H1 (cell line): ENCODE data around the gene GPRIN1. TPM values are rescaled to one million over a fixed set of nuclear protein-coding genes. Genes with fewer than 3 reads are reported as not detected.

Experiments used
- CTCF ChIA-PET: fragments of 300-600 bp; sonication (Branson Sonifier 250); formaldehyde crosslinking; loops from one replicate; lab custom pipeline; 2021; ENCODE audit not compliant: partially characterized antibody; lab: Charles Lee
- POLR2A ChIA-PET: fragments of 300-600 bp; sonication (Branson Sonifier 250); formaldehyde crosslinking; loops from one replicate; lab custom pipeline; 2021; ENCODE audit warnings: inconsistent platforms; ENCODE audit not compliant: partially characterized antibody; lab: Charles Lee
- DNase-seq, 2 experiments: peaks; one replicate each; pipeline versions ENCODE4 v3.0.0 to v3.0.0-alpha.2; 2010 to 2022; ENCODE audit warnings: low spot score in 2 of 2, low read depth in 1 of 2, mixed read lengths in 1 of 2
- FAIRE-seq: peaks from 2 replicates; lab custom pipeline; 2011; peaks lifted over from hg19 to GRCh38; lab: Jason Lieb, UNC
- H2AFZ ChIP-seq: 2 replicates; pipeline ENCODE4 v1.8.1; 2012; ENCODE audit warnings: low read length, inconsistent platforms
- H2AK5ac ChIP-seq: 2 replicates; pipeline ENCODE4 v1.6.1; 2013; ENCODE audit warnings: low read depth, low read length
- H2BK120ac ChIP-seq: replicated peaks from 2 replicates; pipeline ENCODE3; 2013; ENCODE audit warnings: low read depth, low read length, inconsistent platforms
- H2BK12ac ChIP-seq: 2 replicates; pipeline ENCODE4 v1.6.1; 2013; ENCODE audit warnings: low read depth, low read length
- H2BK15ac ChIP-seq: 2 replicates; pipeline ENCODE4 v1.6.1; 2013; ENCODE audit warnings: low read length
- H2BK20ac ChIP-seq: 2 replicates; pipeline ENCODE4 v1.6.1; 2013; ENCODE audit warnings: low read length
- H2BK5ac ChIP-seq: 2 replicates; pipeline ENCODE4 v1.6.1; 2013; ENCODE audit warnings: low read depth, low read length
- H3K14ac ChIP-seq: 2 replicates; pipeline ENCODE4 v1.6.1; 2013; ENCODE audit warnings: inconsistent platforms; ENCODE audit not compliant: insufficient read length
- H3K18ac ChIP-seq: 2 replicates; pipeline ENCODE4 v1.6.1; 2013; ENCODE audit warnings: low read length; ENCODE audit errors: extremely low read depth
- H3K23ac ChIP-seq: 2 replicates; pipeline ENCODE4 v1.6.1; 2013; ENCODE audit warnings: inconsistent platforms; ENCODE audit not compliant: insufficient read length
- H3K23me2 ChIP-seq: 2 replicates; pipeline ENCODE4 v1.6.1; 2013; ENCODE audit warnings: low read depth, low read length
- H3K27ac ChIP-seq: 2 replicates; pipeline ENCODE4 v1.6.1; 2011; ENCODE audit warnings: low read depth, low read length, inconsistent platforms
- H3K27me3 ChIP-seq, 4 experiments: replicated peaks in 1 of 4; 1 replicate in 1 of 4; 2 replicates in 3 of 4; pipeline versions ENCODE4 v1.6.1 to v1.8.1; 2011 to 2013; ENCODE audit warnings: low read length in 3 of 4, mild to moderate bottlenecking in 3 of 4, inconsistent platforms in 2 of 4, mixed read lengths in 2 of 4, moderate library complexity in 1 of 4; ENCODE audit not compliant: control insufficient read depth in 3 of 4, insufficient read depth in 3 of 4; ENCODE audit errors: extremely low read depth in 1 of 4
- H3K36me3 ChIP-seq, 4 experiments: 2 replicates each; pipeline versions ENCODE4 v1.6.1 to v1.8.1; 2011 to 2013; ENCODE audit warnings: mild to moderate bottlenecking in 4 of 4, low read length in 3 of 4, moderate library complexity in 2 of 4, control low read depth in 1 of 4, inconsistent platforms in 1 of 4; ENCODE audit not compliant: insufficient read depth in 4 of 4, control insufficient read depth in 2 of 4
- H3K4ac ChIP-seq: replicated peaks from 2 replicates; pipeline ENCODE3; 2013; ENCODE audit warnings: low read length, low read depth, mixed read lengths, inconsistent platforms; ENCODE audit not compliant: insufficient read length
- H3K4me1 ChIP-seq, 4 experiments: replicated peaks in 1 of 4; 1 replicate in 1 of 4; 2 replicates in 3 of 4; pipeline versions ENCODE4 v1.6.1 to v1.8.1; 2011 to 2013; ENCODE audit warnings: low read length in 3 of 4, inconsistent platforms in 2 of 4, mixed read lengths in 1 of 4; ENCODE audit not compliant: insufficient read depth in 4 of 4, control insufficient read depth in 3 of 4
- H3K4me2 ChIP-seq, 2 experiments: 2 replicates each; pipeline versions ENCODE4 v1.6.1 to v1.8.1; 2011 to 2013; ENCODE audit warnings: low read depth in 2 of 2, low read length in 2 of 2, control low read depth in 1 of 2, inconsistent platforms in 1 of 2, mild to moderate bottlenecking in 1 of 2; ENCODE audit not compliant: insufficient read depth in 1 of 2
- H3K4me3 ChIP-seq, 4 experiments: fragments of 200-600, 300-600 bp in 1 of 4; sonication (generic), shearing (Covaris generic), sonication (Bioruptor Twin) in 1 of 4; 2 replicates each; pipeline versions ENCODE4 v1.5.1 to v1.8.1; 2011 to 2016; ENCODE audit warnings: low read length in 4 of 4, low read depth in 3 of 4, control low read depth in 2 of 4, inconsistent platforms in 2 of 4, mild to moderate bottlenecking in 2 of 4, mixed read lengths in 1 of 4, moderate library complexity in 1 of 4; ENCODE audit not compliant: insufficient read depth in 2 of 4; ENCODE audit errors: extremely low read depth in 1 of 4
- H3K56ac ChIP-seq: replicated peaks from 2 replicates; pipeline ENCODE3; 2013; ENCODE audit warnings: low read depth, mild to moderate bottlenecking, mixed read lengths, low read length, inconsistent platforms; ENCODE audit not compliant: insufficient read length
- H3K79me1 ChIP-seq: 2 replicates; pipeline ENCODE4 v1.6.1; 2013; ENCODE audit warnings: low read depth, low read length, control low read depth
- H3K79me2 ChIP-seq, 2 experiments: 2 replicates each; pipeline versions ENCODE4 v1.6.1 to v1.8.1; 2012 to 2013; ENCODE audit warnings: low read length in 2 of 2, mild to moderate bottlenecking in 2 of 2, inconsistent platforms in 1 of 2; ENCODE audit not compliant: insufficient read depth in 2 of 2, control insufficient read depth in 1 of 2
- H3K9ac ChIP-seq, 4 experiments: replicated peaks in 1 of 4; 1 replicate in 1 of 4; 2 replicates in 3 of 4; pipeline versions ENCODE4 v1.6.1 to v1.8.1; 2011 to 2013; ENCODE audit warnings: low read depth in 3 of 4, low read length in 3 of 4, control low read depth in 2 of 4, mild to moderate bottlenecking in 2 of 4, moderate library complexity in 2 of 4, inconsistent platforms in 1 of 4; ENCODE audit errors: extremely low read depth in 1 of 4
- H3K9me3 ChIP-seq, 2 experiments: 2 replicates each; pipeline versions ENCODE4 v1.6.1 to v1.8.1; 2012 to 2013; ENCODE audit warnings: mild to moderate bottlenecking in 2 of 2, moderate library complexity in 2 of 2, control low read depth in 1 of 2, inconsistent platforms in 1 of 2, low read depth in 1 of 2, low read length in 1 of 2, mixed read lengths in 1 of 2; ENCODE audit not compliant: insufficient read depth in 2 of 2
- H4K20me1 ChIP-seq, 2 experiments: replicated peaks in 1 of 2; 2 replicates each; pipeline versions ENCODE3 to v1.8.1; 2011 to 2013; ENCODE audit warnings: inconsistent platforms in 2 of 2, low read length in 2 of 2, mild to moderate bottlenecking in 1 of 2; ENCODE audit not compliant: insufficient read depth in 2 of 2, control insufficient read depth in 1 of 2
- H4K5ac ChIP-seq: 2 replicates; pipeline ENCODE4 v1.6.1; 2013; ENCODE audit warnings: low read length, low read depth, mixed read lengths, inconsistent platforms; ENCODE audit not compliant: insufficient read length
- H4K8ac ChIP-seq: 2 replicates; pipeline ENCODE4 v1.8.0; 2013; ENCODE audit warnings: mild to moderate bottlenecking, moderate library complexity, low read length, inconsistent platforms; ENCODE audit not compliant: insufficient read depth; ENCODE audit errors: extremely low read depth
- H4K91ac ChIP-seq: replicated peaks from 2 replicates; pipeline ENCODE3; 2013; ENCODE audit warnings: low read length, mixed read lengths, inconsistent platforms; ENCODE audit not compliant: insufficient read length
- BRCA1 ChIP-seq: IDR thresholded peaks from 2 replicates; pipeline ENCODE4 v1.6.1; 2012; ENCODE audit warnings: low read depth, low read length, improper control_type of control experiment
- CEBPB ChIP-seq: IDR thresholded peaks from 2 replicates; pipeline ENCODE4 v1.6.1; 2012; ENCODE audit warnings: low read depth, low read length
- CREB1 ChIP-seq: IDR thresholded peaks from 2 replicates; pipeline ENCODE4 v1.6.1; 2012; ENCODE audit warnings: inconsistent platforms
- KDM5A ChIP-seq: fragments of 200-600 bp; IDR thresholded peaks from 2 replicates; pipeline ENCODE4 v1.7.1; 2012; ENCODE audit warnings: mild to moderate bottlenecking, low read length, inconsistent platforms, mixed read lengths
- WGBS, 2 experiments: shearing (Covaris generic) in 1 of 2; methylation state at CpG; one replicate each; pipeline versions ENCODE4 v1.1.6 to v1.1.7; 2013 to 2015; ENCODE audit warnings: low lambda C conversion rate in 2 of 2, mixed read lengths in 2 of 2, inconsistent platforms in 1 of 2, low coverage in 1 of 2, missing lambda C conversion rate in 1 of 2; ENCODE audit not compliant: insufficient replicate concordance in 2 of 2, insufficient coverage in 1 of 2, insufficient read length in 1 of 2; ENCODE audit errors: extremely low coverage in 1 of 2, missing lambda C conversion rate in 1 of 2; 5-methylcytosine and 5-hydroxymethylcytosine counted together
- polyA plus RNA-seq, 7 experiments: library from polyadenylated mRNA; depleted of rRNA in 3 of 7; stranded (reverse) in 5 of 7; unstranded in 2 of 7; fragments of >200 nt in 5 of 7; fragments of 200-250 nt in 2 of 7; gene quantifications; 1 replicate in 5 of 7; 2 replicates in 1 of 7; 4 replicates in 1 of 7; pipeline versions ENCODE4 v1.2.1 to v1.2.3, GENCODE V29; 2011 to 2013; ENCODE audit warnings: missing spikeins in 2 of 7, mixed read lengths in 2 of 7
- total RNA-seq: library from RNA; stranded (reverse); fragmentation: NEBNext Ultra II Directional; extraction: Animal tissue kit (Norgen Biotek cat#: 25700); gene quantifications from 2 replicates; pipeline ENCODE4 v1.2.1, GENCODE V29; 2021

GPRIN1 gene
- total and polyA plus RNA-seq, 2 of the 8 experiments (the other 6 are each of a cell fraction or from before 2014, with no cell fraction given): 3.3 to 12.0 TPM

DNA sequence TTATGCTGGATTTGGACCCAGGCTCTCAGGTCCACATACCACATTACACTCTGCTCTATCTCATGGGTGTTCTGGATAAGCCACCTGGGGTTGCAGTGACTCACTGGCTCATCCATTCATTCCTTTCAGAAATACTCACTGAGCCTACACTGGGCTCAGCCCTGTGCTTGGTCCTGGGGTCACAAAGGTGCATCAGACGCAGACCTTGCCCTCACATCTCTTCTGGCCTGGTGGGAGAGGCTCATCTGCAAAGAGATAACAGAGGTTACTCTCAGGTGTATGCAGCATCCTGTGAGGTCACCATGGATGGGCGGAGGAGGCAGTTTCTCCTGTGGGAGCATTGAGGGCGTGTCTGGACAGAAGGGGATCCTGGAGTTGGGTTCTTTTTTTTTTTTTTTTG is 48.7 kb downstream of the GPRIN1 start:
- 90% methylated on average over 3 of the region's 3 CpGs; no CpG with 5 or more reads in 1 of the 2 experiments for WGBS, 2 experiments
- H2BK5ac ChIP-seq: no peak overlapping the region
- H3K4me2 ChIP-seq: no peak overlapping the region
- no peak overlapping the region for H2BK12ac ChIP-seq
- H3K79me1 ChIP-seq: no peaks in the 10 kb centered on the region
- no peak overlapping the region for H3K18ac ChIP-seq
- H3K9ac ChIP-seq: no peak overlapping the region
- H4K20me1 ChIP-seq: no peaks in the 10 kb centered on the region
- no peaks in the 10 kb centered on the region for H3K79me2 ChIP-seq
- H4K8ac ChIP-seq: no peak overlapping the region; the same call in 1 of the 2 replicates
- H3K23ac ChIP-seq: no peak overlapping the region
- CTCF ChIA-PET: interaction anchor here (0.8 to 3.0 kb wide), 3 partner anchors 12 to 14 kb away, joined by 3 to 18 read pairs (median 3); no protein-coding TSS in a partner anchor
- H3K14ac ChIP-seq: no peak overlapping the region
- H3K9me3 ChIP-seq: peaks cover 0 to under 1% of the 10 kb centered on the region in 2 experiments; a peak in 1 of 4 replicates
- H3K27me3 ChIP-seq: no peaks in the 10 kb centered on the region
- no peak for FAIRE-seq
- POLR2A ChIA-PET: interaction anchor here (2.9 kb wide), 1 partner anchor 25 kb away, joined by 12 read pairs; the partner anchor contains the start of gene RNF44
- peaks cover 0 to 5% (median under 1%) of the 10 kb centered on the region in 4 experiments; a peak in 3 of 7 replicates for H3K4me1 ChIP-seq
- H2BK20ac ChIP-seq: no peak overlapping the region
- no peak overlapping the region for H3K56ac ChIP-seq
- no peak for DNase-seq
- no peak overlapping the region for H3K4me3 ChIP-seq
- H3K36me3 ChIP-seq: no peaks in the 10 kb centered on the region
- H2BK120ac ChIP-seq: no peak overlapping the region
- H3K27ac ChIP-seq: no peak overlapping the region
- H2AK5ac ChIP-seq: no peak overlapping the region
- H3K4ac ChIP-seq: no peak overlapping the region
- no peak overlapping the region for H4K5ac ChIP-seq
- H2BK15ac ChIP-seq: no peak overlapping the region
- H4K91ac ChIP-seq: no peak overlapping the region
- no peak overlapping the region for H2AFZ ChIP-seq
- H3K23me2 ChIP-seq: no peaks in the 10 kb centered on the region; the same call in 1 of the 2 replicates
- TF ChIP-seq BRCA1 (no peak), CREB1 (no peak), CEBPB (no peak), KDM5A (no peak)
